Measurements from ENCODE around the gene ABCC8. TPM values are rescaled to one million over a fixed set of nuclear protein-coding genes. Genes with fewer than 3 reads are reported as not detected.

Gene ABCC8
- total RNA-seq, 1 donor from 2014 or later = 8.2 TPM

DNA sequence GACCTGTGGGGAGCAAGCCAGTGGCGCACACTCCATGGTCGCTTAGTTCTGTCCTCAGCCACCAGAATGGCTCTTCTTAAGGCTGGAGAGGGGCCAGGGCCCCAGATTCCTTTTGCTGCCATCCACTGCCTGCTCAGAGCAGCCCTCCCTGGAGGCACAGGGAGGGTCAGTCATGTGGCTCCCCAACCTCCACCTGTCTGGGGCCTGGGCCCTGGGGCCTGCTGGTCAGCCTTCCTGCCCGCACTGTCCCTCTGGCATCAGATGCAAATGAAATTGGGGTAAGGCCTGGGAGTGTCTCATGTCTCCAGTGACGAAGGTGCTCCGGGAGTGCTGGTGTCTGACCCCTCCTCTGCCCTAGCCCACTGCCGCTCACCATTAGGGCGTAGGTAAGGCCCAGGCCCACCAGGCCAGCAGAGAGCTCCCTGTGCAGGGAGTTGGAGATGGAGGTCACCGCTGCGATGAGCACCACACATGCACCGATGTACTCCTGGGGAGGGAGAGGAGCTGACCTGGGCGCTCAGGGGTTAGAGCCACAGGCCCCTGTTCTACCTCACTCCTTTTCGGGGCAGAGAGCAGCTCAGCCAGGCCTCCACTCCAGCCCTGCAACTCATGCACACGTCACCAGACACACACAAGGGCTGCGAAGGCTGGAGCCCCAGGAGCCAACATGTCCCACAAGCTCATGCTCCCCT, 79.2 kb downstream of the ABCC8 start:
- no peak for DNase-seq (ENCODE audit: low spot score)
- intact Hi-C loops (cut with DNase I) = no loop called here
- ATAC-seq = no peak

DNA sequence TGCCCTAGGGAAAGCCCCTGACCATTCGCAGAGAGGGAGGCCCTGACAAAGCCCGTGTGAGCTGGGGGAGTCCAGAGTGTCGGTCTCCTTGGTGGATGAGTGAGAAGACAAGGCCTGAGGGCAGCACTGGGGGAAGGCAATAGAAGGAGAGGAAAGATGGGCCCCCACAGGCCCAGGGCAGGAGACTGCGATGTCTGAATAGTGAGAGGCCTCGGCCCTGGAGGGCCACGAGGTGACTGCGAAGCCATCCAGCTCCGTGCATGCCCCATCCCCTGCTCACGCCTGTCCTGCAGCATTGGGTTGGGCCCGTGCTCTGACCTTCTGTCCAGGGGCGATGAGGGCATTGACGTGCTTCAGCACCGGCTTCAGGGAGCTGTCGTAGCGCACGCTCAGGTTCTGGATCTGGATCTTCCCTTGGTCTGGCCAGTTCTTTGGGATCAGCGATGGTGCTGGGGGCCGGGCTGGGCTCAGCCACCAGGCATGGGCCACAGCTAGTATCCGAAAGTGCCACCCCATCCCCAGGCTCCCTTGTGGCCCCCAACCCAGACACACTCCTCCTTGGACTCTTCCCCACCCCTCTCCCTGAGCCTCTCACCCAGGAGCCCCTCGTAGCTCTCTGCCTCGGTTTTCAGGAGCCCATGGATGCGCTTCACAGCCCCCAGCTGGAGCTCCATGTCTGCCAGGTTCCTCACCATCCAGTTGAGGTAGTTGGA, 79.9 kb downstream of the ABCC8 start:
- ATAC-seq = no peak
- intact Hi-C loops (cut with DNase I) = no loop called here
- DNase-seq (ENCODE audit: low spot score) = no peak

DNA sequence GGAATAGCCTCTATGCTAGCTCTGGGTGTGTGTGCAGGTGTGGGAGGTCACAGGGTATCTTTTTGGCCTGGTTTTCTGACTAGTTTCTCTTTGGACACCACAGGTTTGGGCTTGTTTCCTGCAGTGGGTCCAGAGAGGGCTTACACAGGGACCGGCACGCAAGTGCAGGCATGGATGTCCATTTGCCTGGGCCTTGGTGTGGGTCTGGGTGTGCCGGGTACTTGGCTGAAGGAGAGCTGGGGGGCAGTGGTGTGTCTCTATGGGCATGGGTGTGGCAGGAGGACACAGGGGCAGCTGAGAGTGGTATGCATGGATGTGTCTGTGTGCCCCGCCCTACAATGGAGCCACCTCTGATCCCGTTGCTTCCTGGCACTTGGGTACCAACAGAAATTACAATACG, 80.7 kb downstream of the ABCC8 start:
- DNase-seq (ENCODE audit: low spot score) = no peak
- ATAC-seq = no peak
- intact Hi-C loops (cut with DNase I) = no loop called here

DNA sequence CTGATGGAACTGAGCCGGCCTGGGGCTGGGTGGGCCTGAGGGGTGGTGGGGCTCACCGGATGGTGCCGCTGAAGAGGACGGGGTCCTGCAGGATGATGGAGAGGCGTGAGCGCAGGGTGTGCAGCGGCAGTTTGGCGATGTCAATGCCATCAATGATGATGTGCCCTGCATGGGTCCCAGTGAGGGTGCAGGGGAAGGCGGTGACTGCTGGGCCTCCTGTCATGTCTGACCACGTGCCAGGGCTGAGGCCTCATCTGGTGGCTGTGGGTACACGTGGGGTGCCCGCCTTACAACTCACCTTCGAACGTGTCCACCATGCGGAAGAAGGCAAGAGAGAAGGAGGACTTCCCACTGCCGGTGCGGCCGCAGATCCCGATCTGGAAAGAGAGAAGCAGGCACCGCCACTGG, 81.1 kb downstream of the ABCC8 start:
- intact Hi-C loops (cut with DNase I) = no loop called here
- no peak for ATAC-seq
- no peak for DNase-seq (ENCODE audit: low spot score)

DNA sequence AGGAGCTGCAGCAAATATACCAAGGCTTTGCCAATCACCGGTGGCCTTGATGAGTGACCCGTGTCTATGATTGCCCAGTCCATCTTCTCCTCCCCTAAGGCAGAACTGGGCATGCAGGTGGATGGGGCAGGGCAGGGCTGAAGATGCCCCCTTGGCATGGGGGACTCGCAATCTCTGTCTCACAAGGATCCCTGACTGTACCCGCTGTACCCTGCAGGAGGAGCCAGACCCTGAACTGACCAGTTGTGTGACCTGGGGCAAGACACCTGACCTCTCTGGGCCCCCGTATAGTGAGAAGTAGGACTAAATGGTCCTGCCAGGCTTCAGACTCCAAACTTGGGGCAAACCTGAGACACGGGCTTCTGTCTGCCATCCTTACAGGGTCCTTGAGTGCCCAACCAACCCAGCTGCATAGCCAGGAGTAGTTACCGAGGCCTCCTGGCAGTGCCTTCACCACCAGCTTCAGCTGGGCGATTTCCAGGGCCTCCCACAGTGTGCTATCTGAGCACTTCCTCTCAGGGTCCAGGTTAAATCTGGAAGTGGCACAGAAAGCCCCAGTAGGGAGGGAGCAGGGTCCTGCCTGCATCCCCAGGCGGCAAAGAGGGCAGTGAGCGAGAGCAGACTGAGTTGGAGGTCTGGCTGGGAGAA, 81.8 kb downstream of the ABCC8 start:
- DNase-seq (ENCODE audit: low spot score) (no peak), ATAC-seq (no peak)
- intact Hi-C loops (cut with DNase I) = loop anchor here (5.0 kb wide), 1 partner anchor 107 kb away; no protein-coding TSS in a partner anchor

DNA sequence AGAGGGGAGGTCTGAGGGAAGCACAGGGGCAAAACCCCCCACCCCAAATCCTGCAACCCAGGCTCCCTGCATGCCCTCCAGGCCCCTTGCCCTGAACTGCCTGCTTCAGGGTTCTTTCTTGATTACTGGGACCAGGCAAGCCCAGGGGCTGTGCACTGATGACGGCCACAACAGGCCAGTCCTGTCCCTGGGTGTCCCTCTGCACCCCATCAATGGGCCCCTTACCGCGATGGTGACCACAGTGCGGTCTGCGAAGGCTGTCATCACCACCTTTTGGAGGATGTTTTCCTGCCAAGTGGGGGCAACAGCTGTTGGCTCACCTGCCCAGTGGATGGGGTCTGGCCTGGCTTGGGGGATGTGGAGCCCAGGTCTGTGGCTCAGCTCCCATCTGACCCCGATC, 83.2 kb downstream of the ABCC8 start:
- DNase-seq (ENCODE audit: low spot score) = no peak
- no peak for ATAC-seq
- intact Hi-C loops (cut with DNase I) = loop anchor here (5.0 kb wide), 1 partner anchor 109 kb away; no protein-coding TSS in a partner anchor

DNA sequence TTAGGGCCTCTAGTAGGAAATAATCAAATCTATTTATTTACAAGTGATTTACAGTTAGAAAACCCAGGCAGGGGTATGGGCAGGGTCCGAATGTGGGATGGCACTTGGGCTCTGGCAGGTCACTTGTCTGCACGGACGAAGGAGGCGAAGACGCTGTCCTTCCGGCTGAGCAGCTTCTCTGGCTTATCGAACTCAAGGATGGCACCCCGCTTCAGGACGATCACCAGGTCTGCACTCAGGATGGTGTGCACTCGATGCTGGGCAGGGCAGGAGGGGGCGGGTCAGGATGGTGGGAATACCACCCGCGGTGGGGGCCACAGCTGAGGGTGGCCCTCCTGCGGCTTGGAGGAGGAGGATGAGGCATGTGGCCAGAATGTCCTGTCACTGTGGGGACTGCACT, 83.8 kb downstream of the ABCC8 start:
- no peak for DNase-seq (ENCODE audit: low spot score)
- ATAC-seq = no peak
- intact Hi-C loops (cut with DNase I) = loop anchor here (5.0 kb wide), 1 partner anchor 109 kb away; no protein-coding TSS in a partner anchor

DNA sequence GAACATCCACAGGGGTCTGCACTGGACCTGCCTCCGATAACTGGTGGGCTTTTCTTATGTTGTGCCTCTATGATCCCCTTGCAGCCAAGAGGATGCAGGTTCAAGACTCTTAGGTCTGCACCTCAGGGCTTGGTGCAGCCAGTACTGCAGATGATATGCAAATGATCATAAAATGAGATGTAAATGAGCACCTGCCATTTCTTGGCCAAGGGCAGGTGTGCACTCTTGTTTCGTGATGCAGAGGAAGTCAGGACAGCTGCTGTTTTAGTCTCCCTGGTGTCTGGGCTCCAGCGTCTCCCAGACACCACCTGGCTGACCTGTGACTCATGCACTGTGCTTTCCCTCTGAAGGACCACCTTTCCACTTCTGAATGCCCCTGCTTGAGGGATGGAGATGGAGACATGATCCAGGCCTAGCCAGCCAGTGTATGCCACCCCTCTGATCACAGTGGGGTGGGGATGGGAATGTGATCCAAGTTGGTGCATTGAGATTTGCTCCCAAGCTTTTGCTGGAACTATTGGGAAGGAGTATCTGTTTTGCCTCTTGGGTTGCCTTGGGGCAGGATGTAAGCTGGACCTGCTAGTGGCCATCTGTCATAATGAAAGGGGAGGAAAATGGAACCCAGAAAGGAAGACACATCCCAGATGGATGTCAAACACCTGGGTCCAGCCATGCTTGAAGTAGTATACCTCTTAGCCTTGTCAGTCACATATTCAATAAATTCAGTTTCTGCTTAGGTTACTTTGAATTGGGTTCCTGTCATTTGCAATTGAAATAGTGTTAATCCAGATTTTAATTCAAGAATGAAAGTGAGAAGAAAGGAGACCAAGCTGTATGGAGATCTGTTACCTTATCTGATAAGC, 84.9 kb downstream of the ABCC8 start:
- no peak for ATAC-seq
- intact Hi-C loops (cut with DNase I) = loop anchor here (5.0 kb wide), 1 partner anchor 111 kb away; no protein-coding TSS in a partner anchor
- DNase-seq (ENCODE audit: low spot score) = no peak

DNA sequence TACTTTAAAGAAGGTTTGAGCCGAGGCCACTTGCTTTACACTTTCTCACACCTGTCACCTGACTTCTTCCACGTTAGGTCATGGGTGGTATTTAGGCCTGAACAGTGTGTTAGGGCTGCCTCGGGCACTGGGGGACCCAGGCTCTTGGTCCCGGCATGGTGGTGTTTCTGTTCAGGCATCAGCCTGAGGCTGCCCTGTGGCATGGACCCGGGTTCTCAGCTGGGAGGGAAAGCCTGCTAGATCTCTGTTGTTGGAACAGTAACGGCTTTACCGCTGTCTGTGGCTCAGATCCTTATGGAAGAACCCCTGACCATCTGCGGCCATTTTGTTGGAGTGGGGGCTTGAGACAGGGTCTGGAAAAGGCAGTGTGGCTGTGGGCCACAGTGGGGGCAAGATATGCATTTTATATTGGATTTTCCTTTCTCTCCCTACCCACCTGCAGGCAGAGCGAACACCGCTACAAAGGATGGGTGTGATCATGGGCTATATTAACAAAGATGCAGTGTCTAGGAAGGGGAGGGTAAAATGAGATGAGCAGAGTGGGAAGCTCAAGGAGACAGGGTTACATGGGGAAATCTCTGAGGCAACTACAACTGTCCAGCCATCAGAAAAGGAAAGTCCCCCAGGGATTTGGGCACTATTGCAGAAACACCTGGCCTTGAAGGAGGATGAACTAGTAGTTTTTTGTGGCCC, 86.5 kb downstream of the ABCC8 start:
- ATAC-seq = no peak
- DNase-seq (ENCODE audit: low spot score) = no peak
- intact Hi-C loops (cut with DNase I) = loop anchor here (5.0 kb wide), 1 partner anchor 112 kb away; no protein-coding TSS in a partner anchor

DNA sequence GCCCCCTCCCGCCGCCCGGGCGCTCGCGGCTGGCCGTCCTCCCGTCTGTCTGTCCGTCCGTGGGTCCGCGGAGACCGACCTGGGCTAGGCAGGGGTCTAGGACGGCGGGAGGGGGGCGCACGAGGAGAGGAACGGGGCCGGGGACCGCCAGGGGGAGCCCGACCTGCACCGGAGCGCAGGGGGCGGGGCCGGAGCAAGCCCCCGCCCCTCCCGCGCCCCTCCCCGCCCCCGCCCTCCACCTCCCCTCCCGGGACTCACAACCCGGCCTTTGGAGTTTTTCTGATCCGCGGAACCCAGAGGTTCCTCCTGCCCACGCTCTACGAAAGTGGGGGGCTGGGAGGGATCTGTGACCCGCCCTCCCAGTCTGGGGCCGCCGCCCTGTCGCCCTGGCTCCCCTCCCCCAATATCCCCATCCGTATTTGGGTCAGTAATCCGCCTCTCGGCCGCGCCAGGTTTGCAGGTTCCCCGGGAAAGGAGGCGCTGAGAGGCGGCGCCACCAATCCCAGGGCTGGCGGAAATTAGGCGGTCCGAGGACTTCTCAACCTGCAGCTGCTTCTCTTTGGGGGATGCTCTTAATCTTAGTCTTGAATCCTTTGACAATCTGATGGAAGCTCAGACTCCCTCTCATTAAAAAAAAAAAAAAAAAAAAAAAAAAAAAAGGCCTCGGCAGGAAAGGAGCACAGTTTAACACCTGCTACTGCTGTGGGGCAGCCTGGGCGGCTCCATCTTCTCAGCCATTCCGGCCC, 87.3 kb downstream of the ABCC8 start:
- peak; percentile 47 for ATAC-seq
- intact Hi-C loops (cut with DNase I) = no loop called here
- peak; percentile 79 for DNase-seq (ENCODE audit: low spot score)

DNA sequence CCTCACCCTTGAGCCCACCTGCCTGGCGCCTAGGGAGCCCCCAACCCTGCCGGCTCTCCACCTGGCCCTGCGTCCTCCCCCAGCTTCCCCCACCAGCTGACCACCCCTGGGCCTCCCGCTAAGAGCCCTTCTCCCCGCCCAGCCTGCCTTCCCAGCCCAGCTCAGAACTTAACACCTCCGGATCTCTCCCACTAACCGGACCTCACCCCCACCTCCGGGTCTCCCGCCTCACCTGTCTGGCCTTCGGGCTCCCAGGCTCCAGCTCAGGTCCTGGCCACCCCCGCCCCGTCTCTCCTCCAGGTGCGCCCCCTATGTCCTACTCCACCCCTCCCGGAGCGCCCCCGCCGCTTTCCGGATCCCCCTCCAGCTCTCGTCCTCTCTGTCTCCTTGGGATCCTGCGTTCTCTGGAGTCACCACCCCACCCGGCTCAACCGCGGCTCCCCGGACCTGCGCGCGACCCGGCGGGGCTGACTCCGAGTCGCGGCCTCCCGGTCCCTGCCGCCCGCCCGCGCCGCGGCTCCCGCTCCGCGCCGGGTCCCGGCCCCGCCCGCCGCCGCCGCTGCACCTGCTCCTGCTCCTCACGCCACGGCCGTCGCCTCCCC, 87.9 kb downstream of the ABCC8 start, which contains the start of gene KCNJ11:
Gene KCNJ11, minus strand, starts transcription at position 51 of the 602 bp plus-strand sequence. CDS start 568 bp downstream, outside the sequence.
- DNase-seq (ENCODE audit: low spot score) (no peak), ATAC-seq (no peak)
- intact Hi-C loops (cut with DNase I) = no loop called here

DNA sequence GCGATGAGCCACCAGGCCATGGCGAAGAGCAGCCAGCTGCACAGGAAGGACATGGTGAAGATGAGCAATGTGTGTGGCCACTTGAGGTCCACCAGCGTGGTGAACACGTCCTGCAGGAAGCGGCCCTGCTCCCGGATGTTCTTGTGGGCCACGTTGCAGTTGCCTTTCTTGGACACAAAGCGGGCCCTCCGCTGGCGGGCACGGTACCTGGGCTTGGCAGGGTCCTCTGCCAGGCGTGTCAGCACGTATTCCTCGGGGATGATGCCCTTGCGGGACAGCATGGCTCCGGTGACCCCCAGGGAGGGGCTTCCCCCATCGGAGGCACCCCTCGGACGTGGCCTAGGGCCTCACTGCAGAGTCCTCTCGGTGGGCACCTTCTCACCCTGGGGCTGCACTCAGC, 88.8 kb downstream of the ABCC8 start:
- intact Hi-C loops (cut with DNase I) = no loop called here
- no peak for DNase-seq (ENCODE audit: low spot score)

DNA sequence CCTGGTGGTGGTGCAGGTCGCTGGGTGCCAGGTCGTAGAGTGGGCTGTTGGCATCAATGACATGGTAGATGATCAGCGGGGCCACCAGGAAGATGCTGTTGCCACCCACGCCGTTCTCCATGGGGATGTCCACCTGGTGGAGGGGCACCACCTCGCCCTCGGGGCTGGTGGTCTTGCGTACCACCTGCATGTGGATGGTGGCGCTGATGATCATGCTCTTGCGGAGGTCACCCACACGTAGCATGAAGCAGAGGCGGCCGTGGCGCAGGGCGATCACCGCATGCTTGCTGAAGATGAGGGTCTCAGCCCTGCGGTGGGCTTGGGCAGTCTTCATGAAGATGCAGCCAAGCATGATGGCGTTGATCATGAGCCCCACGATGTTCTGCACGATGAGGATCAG, 89.4 kb downstream of the ABCC8 start:
- ATAC-seq = no peak
- intact Hi-C loops (cut with DNase I) = no loop called here
- DNase-seq (ENCODE audit: low spot score) = no peak

More for the DNA sequence above, 88.8 kb downstream of the ABCC8 start:
- ATAC-seq = no peak

DNA sequence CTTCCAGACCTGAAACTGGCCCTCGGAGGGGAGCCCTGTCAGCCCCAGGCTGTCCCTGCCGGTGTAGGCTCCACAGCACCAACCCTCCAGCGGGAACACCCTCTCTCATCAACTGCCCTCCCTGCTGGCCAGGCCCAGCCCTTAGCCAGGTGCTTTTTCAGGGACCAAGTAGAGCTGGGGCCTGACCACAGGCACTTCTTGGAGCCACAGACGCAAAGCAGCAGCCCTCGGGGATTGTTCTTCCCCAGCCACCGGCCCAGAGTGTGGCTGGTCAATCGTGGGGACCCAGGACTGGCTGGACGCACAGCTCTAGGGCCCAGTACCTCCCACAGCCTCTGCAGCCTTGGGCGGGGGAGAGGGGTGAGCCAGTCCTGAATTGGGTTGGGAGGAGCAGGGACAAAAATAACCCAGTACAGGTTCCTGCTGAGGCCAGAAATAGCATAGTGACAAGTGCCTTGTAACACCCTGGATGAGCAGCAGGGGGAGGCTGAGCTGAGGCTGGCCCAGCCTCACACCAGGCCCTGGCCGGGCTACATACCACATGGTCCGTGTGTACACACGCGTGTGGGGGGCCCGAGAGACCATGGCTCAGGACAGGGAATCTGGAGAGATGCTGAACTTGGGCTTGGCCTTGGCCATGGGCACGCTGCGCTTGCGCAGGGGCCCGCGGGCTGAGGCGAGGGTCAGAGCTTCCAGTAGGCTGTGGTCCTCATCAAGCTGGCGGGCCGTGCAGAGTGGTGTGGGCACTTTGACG, 90.1 kb downstream of the ABCC8 start:
- DNase-seq (ENCODE audit: low spot score) = no peak
- intact Hi-C loops (cut with DNase I) = no loop called here
- peak; percentile 47 for ATAC-seq

DNA sequence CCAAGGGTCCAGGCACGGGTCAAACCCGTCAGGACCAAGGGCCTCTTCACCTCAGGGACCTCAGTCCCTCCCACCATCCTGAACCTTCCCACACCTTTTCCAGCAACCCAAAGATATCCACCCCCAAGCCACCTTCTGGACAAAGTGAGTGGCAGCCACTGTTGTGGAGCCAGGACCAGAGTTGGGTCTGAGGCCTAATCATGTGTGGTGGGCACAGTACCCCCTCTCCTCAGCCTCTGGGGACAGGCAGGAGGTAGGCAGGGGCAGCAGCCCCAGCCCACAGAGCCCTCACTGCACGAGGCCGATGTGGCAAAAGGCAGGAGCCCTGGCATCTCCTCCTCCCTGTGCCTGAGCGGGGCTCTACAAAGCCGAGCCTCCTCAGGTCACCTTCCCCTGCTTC, 90.7 kb downstream of the ABCC8 start:
- intact Hi-C loops (cut with DNase I) = no loop called here
- DNase-seq (ENCODE audit: low spot score) (no peak), ATAC-seq (no peak)

DNA sequence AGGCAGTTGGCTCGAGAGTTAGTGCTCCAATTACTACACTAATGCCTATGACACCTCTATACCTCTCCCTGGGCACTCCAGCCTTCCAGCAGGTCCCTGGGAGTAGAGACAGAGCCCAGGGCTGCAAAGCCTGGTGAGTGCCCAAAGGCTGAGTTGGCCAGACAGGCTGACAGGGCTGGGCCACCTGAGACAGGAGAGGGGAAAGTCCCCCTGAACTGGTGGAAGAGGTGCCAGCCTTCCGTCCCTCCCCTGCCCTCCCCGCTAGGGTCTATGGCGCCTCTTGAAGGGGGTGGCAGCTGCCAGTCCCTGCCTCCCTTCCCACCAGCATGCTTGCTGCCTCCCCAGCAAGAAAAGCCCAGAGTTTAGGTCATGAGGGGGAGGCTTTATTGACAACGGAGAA, 91.2 kb downstream of the ABCC8 start:
- ATAC-seq = no peak
- intact Hi-C loops (cut with DNase I) = no loop called here
- DNase-seq (ENCODE audit: low spot score) = no peak
